H1 (cell line): Measurements from ENCODE around the gene CNOT9. TPM values are rescaled to one million over a fixed set of nuclear protein-coding genes. Genes with fewer than 3 reads are reported as not detected.

Experiments used
- GTF2F1 ChIP-seq: IDR thresholded peaks from 2 replicates; pipeline ENCODE4 v1.6.1; 2012; ENCODE audit warnings: low read depth, low read length, improper control_type of control experiment, borderline replicate concordance
- polyA plus RNA-seq, 7 experiments: library from polyadenylated mRNA; depleted of rRNA in 3 of 7; stranded (reverse) in 5 of 7; unstranded in 2 of 7; fragments of >200 nt in 5 of 7; fragments of 200-250 nt in 2 of 7; gene quantifications; 1 replicate in 5 of 7; 2 replicates in 1 of 7; 4 replicates in 1 of 7; pipeline versions ENCODE4 v1.2.1 to v1.2.3, GENCODE V29; 2011 to 2013; ENCODE audit warnings: missing spikeins in 2 of 7, mixed read lengths in 2 of 7
- total RNA-seq: library from RNA; stranded (reverse); fragmentation: NEBNext Ultra II Directional; extraction: Animal tissue kit (Norgen Biotek cat#: 25700); gene quantifications from 2 replicates; pipeline ENCODE4 v1.2.1, GENCODE V29; 2021

CNOT9 gene
- total and polyA plus RNA-seq, 2 of the 8 experiments (the other 6 are each of a cell fraction or from before 2014, with no cell fraction given) = 79.3 to 81.2 TPM

DNA sequence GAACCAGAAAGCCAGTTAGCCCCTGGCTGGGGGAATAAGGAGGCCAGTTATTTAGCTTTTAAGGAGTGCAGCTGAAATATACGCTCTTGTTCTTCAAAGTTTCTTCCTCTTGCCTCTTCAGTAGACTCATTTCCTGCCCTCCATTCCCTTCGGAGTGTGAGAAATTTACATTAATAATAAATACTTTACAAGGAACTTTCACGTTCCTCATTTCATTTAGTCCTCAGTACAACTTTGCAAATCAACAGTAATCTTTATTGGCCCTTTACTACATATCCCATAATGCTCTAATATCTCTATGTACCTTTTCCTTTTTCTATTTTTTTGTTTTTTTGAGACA lies 54.7 kb downstream of the CNOT9 start (continued):
- TF ChIP-seq GTF2F1 = no peak
- TF ChIP-seq, all 59 proteins: peak for 0
